Spleen (tissue), 11 donors: ENCODE results near the gene CMTM7. TPM values are rescaled to one million over a fixed set of nuclear protein-coding genes. Genes with fewer than 3 reads are reported as not detected.
"Not testable (repeated sequence)": the region's sequence is repeated elsewhere in the genome, so short reads cannot be mapped to it uniquely, and the experiment has no call there.

Experiments used
- DNase-seq: peaks from one replicate; pipeline ENCODE4 v3.0.0-alpha.2; 2020
- H3K27ac ChIP-seq, 8 donors: fragments of 200-600 bp; sonication (generic) in 7 of 8; 1 replicate in 4 of 8; 2 replicates in 4 of 8; pipeline versions ENCODE4 v1.5.0 to v1.8.0; 2016 to 2021; ENCODE audit warnings: inconsistent platforms in 4 of 8, mild to moderate bottlenecking in 4 of 8, moderate library complexity in 1 of 8
- H3K27me3 ChIP-seq, 7 donors: fragments of 200-600 bp; sonication (generic) in 6 of 7; replicated peaks in 1 of 7; 1 replicate in 4 of 7; 2 replicates in 3 of 7; pipeline versions ENCODE4 v1.5.0 to v1.8.0; 2016 to 2021; ENCODE audit warnings: inconsistent platforms in 3 of 7, mild to moderate bottlenecking in 1 of 7
- H3K36me3 ChIP-seq, 6 donors: fragments of 200-600 bp; sonication (generic) in 5 of 6; 1 replicate in 4 of 6; 2 replicates in 2 of 6; pipeline versions ENCODE4 v1.5.0 to v1.8.0; 2016 to 2021; ENCODE audit warnings: inconsistent platforms in 2 of 6
- H3K4me1 ChIP-seq, 6 donors: fragments of 200-600 bp; sonication (generic) in 5 of 6; 1 replicate in 3 of 6; 2 replicates in 3 of 6; pipeline versions ENCODE4 v1.5.0 to v1.8.0; 2016 to 2021; ENCODE audit warnings: inconsistent platforms in 3 of 6
- H3K4me3 ChIP-seq, 8 donors: fragments of 200-600 bp; sonication (generic) in 7 of 8; 1 replicate in 4 of 8; 2 replicates in 4 of 8; pipeline versions ENCODE4 v1.5.0 to v1.8.0; 2016 to 2021; ENCODE audit warnings: inconsistent platforms in 4 of 8, mild to moderate bottlenecking in 4 of 8, moderate library complexity in 2 of 8
- H3K9me3 ChIP-seq, 8 donors: fragments of 200-600 bp; sonication (generic) in 7 of 8; 1 replicate in 4 of 8; 2 replicates in 4 of 8; pipeline versions ENCODE4 v1.5.0 to v1.8.0; 2016 to 2021; ENCODE audit warnings: inconsistent platforms in 4 of 8
- POLR2A ChIP-seq, 3 donors: fragments of 450-650 bp; IDR thresholded peaks; one replicate each; pipeline ENCODE4 v1.5.1; 2017; ENCODE audit warnings: antibody characterized with exemption in 3 of 3, mild to moderate bottlenecking in 1 of 3
- POLR2AphosphoS5 ChIP-seq, 3 donors: sonication (generic); formaldehyde crosslinking; IDR thresholded peaks; one replicate each; pipeline ENCODE4 v1.5.1; 2017; ENCODE audit warnings: antibody characterized with exemption in 3 of 3
- WGBS, 5 donors: extraction: QIAGEN DNeasy Blood & Tissue Kit in 3 of 5; methylation state at CpG; one replicate each; pipeline versions ENCODE4 v1.1.5 to v1.1.7; 2013 to 2018; 5-methylcytosine and 5-hydroxymethylcytosine counted together
- intact Hi-C: fragments of 100-400 bp; cut with DNase I; formaldehyde crosslinking; loops from one replicate; pipeline ENCODE4 v1.15.0; 2023; ENCODE audit warnings: low total_unique reads
- polyA plus RNA-seq, 3 donors: library from polyadenylated mRNA; stranded (reverse); fragments of 200-250 nt; gene quantifications; one replicate each; pipeline ENCODE4 v1.2.1, GENCODE V29; 2013
- total RNA-seq, 7 donors: library from RNA; depleted of rRNA in 3 of 7; stranded (reverse); fragments of >200 nt in 3 of 7; fragmentation: NEBNext Ultra II Directional in 4 of 7; extraction: Animal tissue kit (Norgen Biotek cat#: 25700) in 4 of 7; gene quantifications; one replicate each; pipeline versions ENCODE4 v1.1.0 to v1.2.1, GENCODE V29; 2016 to 2021
- TF ChIP-seq, protein P1 (sequence below), 11 experiments: fragments of 200-600 bp in 7 of 11; fragments of 450-650 bp in 4 of 11; sonication (generic) in 4 of 11; IDR thresholded peaks in 8 of 11; conservative IDR thresholded peaks in 3 of 11; 1 replicate in 7 of 11; 2 replicates in 4 of 11; pipeline versions ENCODE4 v1.4.0 to v1.8.0; 2016 to 2021; ENCODE audit warnings: antibody characterized with exemption in 11 of 11, inconsistent platforms in 4 of 11, mild to moderate bottlenecking in 1 of 11
- donor health status: healthy with polysubstance abuse.
- donor health status: DM: no; HTN: no; CAD: no; lungs with moderate emphysema.
- donor health status: DM: no; HTN: no; CAD: no.
- donor health status: Bipolar disorder and iron deficiency.
- donor health status: healthy.
- donor health status: DM: no; HTN: no; CAD: no.
- donor health status: DM: yes; HTN: yes; CAD: no.

The CMTM7 gene
- total and polyA plus RNA-seq, 10 donors = 27.6 to 92.0 (median 47.5) TPM

DNA sequence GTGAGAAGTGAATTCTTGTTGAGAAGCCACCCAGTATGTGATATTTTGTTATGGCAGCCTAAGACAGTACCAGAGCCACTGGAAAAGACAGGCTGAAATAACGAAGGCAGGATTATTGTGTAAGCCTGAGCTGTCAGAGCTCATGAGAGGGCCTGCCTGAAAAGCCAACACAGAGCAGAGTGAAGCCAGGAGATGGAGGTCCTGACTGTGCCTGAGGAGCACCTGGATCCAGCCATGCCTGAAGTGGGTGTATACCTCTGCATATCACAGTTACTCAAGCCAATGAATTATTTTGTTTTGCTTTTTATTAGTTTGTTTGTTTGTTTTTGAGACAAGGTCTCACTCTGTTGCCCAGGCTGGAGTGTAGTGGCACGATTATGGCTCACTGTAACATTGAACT lies 4.1 kb upstream of the CMTM7 start:
- intact Hi-C loops = no loop called here
- 83 to 98% (median 93%) methylated on average over 2 of the region's 2 CpGs for WGBS, 5 donors
- H3K27me3 ChIP-seq = no peaks in the 10 kb centered on the region

DNA sequence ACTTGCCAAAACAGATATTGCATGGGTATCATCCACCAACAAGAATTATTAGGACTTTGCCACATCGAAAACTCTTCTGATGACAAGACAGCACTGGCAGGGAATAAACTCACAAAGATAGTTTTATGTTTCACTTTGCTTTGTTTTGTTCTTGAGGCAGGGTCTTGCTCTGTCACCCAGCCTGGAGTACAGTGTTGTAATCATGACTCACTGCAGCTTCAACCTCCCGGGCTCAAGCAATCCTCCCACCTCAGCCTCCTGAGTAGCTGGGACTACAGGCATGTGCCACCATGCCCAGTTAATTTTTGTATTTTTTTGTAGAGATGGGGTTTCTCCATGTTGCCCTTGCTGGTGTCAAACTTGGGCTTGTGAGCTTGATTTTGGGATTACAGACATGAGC lies 2.1 kb upstream of the CMTM7 start:
- intact Hi-C loops, H3K9me3 ChIP-seq: not testable (repeated sequence)
- 72 to 96% (median 88%) methylated on average over 2 of the region's 2 CpGs for WGBS, 5 donors

More for the DNA sequence above, 4.1 kb upstream of the CMTM7 start:
- Histone ChIP-seq H3K27ac (no peak overlapping the region), H3K4me3 (no peak overlapping the region), H3K36me3 (no peaks in the 10 kb centered on the region), H3K9me3 (no peaks in the 10 kb centered on the region), H3K4me1 (peaks cover 3 to 31% (median 10%) of the 10 kb centered on the region in 6 donors)
- DNase-seq = no peak
- no peak for TF ChIP-seq POLR2A (IDR thresholded peaks at IDR 0.05)
- TF ChIP-seq, protein P1, sequence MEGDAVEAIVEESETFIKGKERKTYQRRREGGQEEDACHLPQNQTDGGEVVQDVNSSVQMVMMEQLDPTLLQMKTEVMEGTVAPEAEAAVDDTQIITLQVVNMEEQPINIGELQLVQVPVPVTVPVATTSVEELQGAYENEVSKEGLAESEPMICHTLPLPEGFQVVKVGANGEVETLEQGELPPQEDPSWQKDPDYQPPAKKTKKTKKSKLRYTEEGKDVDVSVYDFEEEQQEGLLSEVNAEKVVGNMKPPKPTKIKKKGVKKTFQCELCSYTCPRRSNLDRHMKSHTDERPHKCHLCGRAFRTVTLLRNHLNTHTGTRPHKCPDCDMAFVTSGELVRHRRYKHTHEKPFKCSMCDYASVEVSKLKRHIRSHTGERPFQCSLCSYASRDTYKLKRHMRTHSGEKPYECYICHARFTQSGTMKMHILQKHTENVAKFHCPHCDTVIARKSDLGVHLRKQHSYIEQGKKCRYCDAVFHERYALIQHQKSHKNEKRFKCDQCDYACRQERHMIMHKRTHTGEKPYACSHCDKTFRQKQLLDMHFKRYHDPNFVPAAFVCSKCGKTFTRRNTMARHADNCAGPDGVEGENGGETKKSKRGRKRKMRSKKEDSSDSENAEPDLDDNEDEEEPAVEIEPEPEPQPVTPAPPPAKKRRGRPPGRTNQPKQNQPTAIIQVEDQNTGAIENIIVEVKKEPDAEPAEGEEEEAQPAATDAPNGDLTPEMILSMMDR (IDR thresholded peaks at IDR 0.05 in 8 of 11, conservative IDR thresholded peaks at IDR 0.05 in 3 of 11) = no peak
- TF ChIP-seq POLR2AphosphoS5 (IDR thresholded peaks at IDR 0.05) = no peak

DNA sequence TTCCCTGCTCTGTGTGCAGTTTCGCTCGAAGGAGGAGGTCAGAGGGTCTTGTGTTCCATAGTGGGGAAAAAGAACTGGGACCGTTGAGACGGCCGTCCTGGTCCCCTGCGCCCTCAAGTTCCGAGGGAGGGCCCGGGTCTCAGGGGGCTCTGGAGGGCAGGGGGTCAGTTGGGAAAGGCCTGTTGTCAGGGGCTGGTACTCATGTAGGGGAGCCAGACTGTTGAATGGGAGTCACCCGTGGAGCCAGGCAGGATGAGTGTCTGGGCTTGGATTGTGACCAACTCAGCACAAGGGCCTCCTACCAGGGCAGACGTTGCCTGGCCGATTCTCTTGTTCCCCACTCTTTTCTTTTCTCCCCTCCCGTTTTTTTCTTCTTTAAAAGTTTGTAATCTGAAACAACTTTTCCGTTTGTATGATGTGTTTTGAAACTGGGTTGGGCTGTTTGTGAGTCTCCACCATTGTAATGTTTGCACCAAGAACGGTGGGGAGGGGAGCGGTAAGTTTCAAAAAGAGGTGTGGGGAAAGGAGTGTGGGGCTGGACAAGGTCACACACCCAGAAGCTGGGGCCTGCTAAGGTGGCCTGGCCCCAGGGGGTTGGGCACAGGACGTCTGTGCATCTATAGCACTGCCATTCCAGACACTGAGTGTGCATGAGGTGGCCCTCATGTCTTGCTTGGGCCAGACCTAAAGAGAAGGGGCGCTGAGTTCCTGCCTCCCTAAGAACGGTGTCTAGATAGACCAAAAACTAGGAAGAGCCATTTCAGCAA lies 1.1 kb downstream of the CMTM7 start:
- H3K9me3 ChIP-seq = no peaks in the 10 kb centered on the region
- H3K36me3 ChIP-seq = no peaks in the 10 kb centered on the region
- H3K4me3 ChIP-seq = peak overlapping the region; percentile 68 to 95 (median 85)
- WGBS, 5 donors = 11 to 20% (median 14%) methylated on average over 17 to 18 of the region's 18 CpGs
- no peak for DNase-seq
- H3K4me1 ChIP-seq = peaks cover 5 to 71% (median 48%) of the 10 kb centered on the region in 6 donors
- no peaks in the 10 kb centered on the region for H3K27me3 ChIP-seq
- peak in 2 of 3 donors; percentile 6 to 47 for TF ChIP-seq POLR2AphosphoS5 (IDR thresholded peaks at IDR 0.05)
- TF ChIP-seq, protein P1 (IDR thresholded peaks at IDR 0.05 in 8 of 11, conservative IDR thresholded peaks at IDR 0.05 in 3 of 11) = no peak
- peak overlapping the region; percentile 90 to 97 (median 96) for H3K27ac ChIP-seq
- intact Hi-C loops = no loop called here

More for the DNA sequence above, 2.1 kb upstream of the CMTM7 start:
- H3K36me3 ChIP-seq, H3K27me3 ChIP-seq, H3K27ac ChIP-seq, DNase-seq, H3K4me3 ChIP-seq: not testable (repeated sequence)
- H3K4me1 ChIP-seq = peaks cover 5 to 51% (median 27%) of the 10 kb centered on the region in 6 donors

DNA sequence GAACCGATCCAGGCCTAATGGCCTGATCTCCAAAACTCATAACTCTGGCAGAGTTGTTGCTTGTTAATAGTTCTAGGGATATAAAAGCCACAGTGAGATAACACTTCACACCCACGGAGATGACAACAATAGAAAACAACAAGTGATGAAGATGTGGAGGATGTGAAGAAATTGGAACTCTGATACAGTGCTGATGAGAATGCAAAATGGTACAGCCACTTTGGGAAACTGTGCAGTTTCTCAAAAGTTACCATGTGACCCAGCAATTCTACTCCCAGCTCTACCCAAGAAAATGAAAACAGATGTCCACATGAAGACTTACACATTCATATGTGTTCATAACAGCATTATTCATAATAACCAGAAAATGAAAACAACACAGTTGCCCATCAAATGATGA lies 3.8 kb downstream of the CMTM7 start:
- no peak for DNase-seq
- Histone ChIP-seq H3K4me1 (peaks cover 20 to 94% (median 76%) of the 10 kb centered on the region in 6 donors), H3K4me3 (no peak overlapping the region), H3K27ac (peak overlapping the region in 5 of 8 donors; percentile 26 to 97 (median 96)), H3K9me3 (no peaks in the 10 kb centered on the region), H3K27me3 (no peaks in the 10 kb centered on the region), H3K36me3 (no peaks in the 10 kb centered on the region)
- TF ChIP-seq POLR2A (IDR thresholded peaks at IDR 0.05) = no peak
- intact Hi-C loops = no loop called here
- 37 to 61% (median 57%) methylated on average over 2 of the region's 2 CpGs for WGBS, 5 donors

DNA sequence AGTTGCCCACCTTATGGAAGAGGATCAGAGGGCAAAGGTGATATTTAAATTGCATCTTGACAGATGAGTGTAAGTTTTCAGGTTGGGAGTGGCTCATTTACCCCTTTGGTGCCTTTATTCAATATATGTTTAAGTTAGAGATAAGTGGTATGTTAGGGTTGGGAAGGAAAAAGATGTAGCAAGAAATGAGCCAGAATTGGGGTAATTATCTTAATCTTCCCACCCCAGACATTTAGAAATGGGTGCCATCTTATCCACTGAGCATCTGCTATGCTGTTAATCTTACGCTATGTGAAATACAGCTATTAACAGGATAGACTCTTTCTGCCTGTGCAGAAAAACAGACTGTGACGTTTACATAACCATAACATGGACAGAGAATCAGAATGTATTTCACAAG lies 6.3 kb downstream of the CMTM7 start:
- no peak for TF ChIP-seq POLR2AphosphoS5 (IDR thresholded peaks at IDR 0.05)
- TF ChIP-seq, protein P1 (IDR thresholded peaks at IDR 0.05 in 8 of 11, conservative IDR thresholded peaks at IDR 0.05 in 3 of 11) = no peak
- no peak for TF ChIP-seq POLR2A (IDR thresholded peaks at IDR 0.05)
- Histone ChIP-seq H3K4me3 (no peak overlapping the region), H3K36me3 (no peaks in the 10 kb centered on the region), H3K4me1 (peaks cover 31 to 100% (median 89%) of the 10 kb centered on the region in 6 donors), H3K27me3 (no peaks in the 10 kb centered on the region), H3K27ac (peak overlapping the region in 7 of 8 donors; percentile 37 to 97 (median 91)), H3K9me3 (no peaks in the 10 kb centered on the region)
- no peak for DNase-seq
- intact Hi-C loops = no loop called here
- WGBS, 5 donors = 44 to 69% (median 59%) methylated on average over 2 of the region's 2 CpGs
